Measurements from ENCODE around the gene GRIN1. TPM values are rescaled to one million over a fixed set of nuclear protein-coding genes. Genes with fewer than 3 reads are reported as not detected.

Gene GRIN1
- total and polyA plus RNA-seq, 10 of the 15 experiments (the other 5 are each of a cell fraction or from before 2014, with no cell fraction given): 0.05 to 0.10 (median 0.06) TPM; not detected in 6

GRCh38 chr9:137178201-137178938 lies 39.4 kb downstream of the GRIN1 start:
- POLR2A ChIA-PET: no interaction called here
- no peaks in the 10 kb centered on the region for H3K27me3 ChIP-seq (replicated peaks in 1 of 2; ENCODE audit: control insufficient read depth in 2 of 2, insufficient read depth in 2 of 2, low read length in 1 of 2)
- ATAC-seq (no peak), DNase-seq (ENCODE audit: low read depth, low spot score) (no peak), FAIRE-seq (no peak)
- in situ Hi-C loops (cut with MboI) (no loop called here), intact Hi-C loops (cut with micrococcal nuclease; ENCODE audit: unreplicated experiment) (no loop called here)
- BruUV-seq (replicated peaks): no TSS peak
- H3K4me1 ChIP-seq (ENCODE audit: control insufficient read depth, insufficient read depth, low read length): no peaks in the 10 kb centered on the region
- WGBS (ENCODE audit: insufficient coverage, insufficient replicate concordance, low lambda C conversion rate, missing lambda C conversion rate): 85% methylated on average over 23 of the region's 23 CpGs
- H3K9me3 ChIP-seq (replicated peaks; ENCODE audit: control insufficient read depth, insufficient read depth, low read length): no peaks in the 10 kb centered on the region
- SMC1A ChIA-PET (ENCODE audit: uncharacterized antibody, unreplicated experiment): no interaction called here
- RAD21 ChIA-PET (ENCODE audit: unreplicated experiment): no interaction called here
- CTCF ChIA-PET: interaction anchor here (0.6 to 1.0 kb wide), 2 partner anchors 23 to 112 kb away, joined by 3 read pairs; no protein-coding TSS in a partner anchor
- no peak overlapping the region for H3K27ac ChIP-seq (ENCODE audit: control insufficient read depth, insufficient read depth)
- no peaks in the 10 kb centered on the region for H3K79me2 ChIP-seq (ENCODE audit: control insufficient read depth, insufficient read depth, low read length)
- H2AFZ ChIP-seq (ENCODE audit: control insufficient read depth, low read depth, low read length): no peak overlapping the region
- no peaks in the 10 kb centered on the region for H4K20me1 ChIP-seq (ENCODE audit: control insufficient read depth, insufficient read depth)
- no peak overlapping the region for H3K9ac ChIP-seq (ENCODE audit: control insufficient read depth, insufficient read depth, low read length)
- no peak overlapping the region for H3K4me2 ChIP-seq (ENCODE audit: control insufficient read depth, insufficient read depth)
- peaks cover 4 to 16% of the 10 kb centered on the region in 2 experiments for H3K36me3 ChIP-seq (ENCODE audit: control insufficient read depth in 2 of 2, insufficient read depth in 2 of 2, low read length in 1 of 2)
- H3K4me3 ChIP-seq: no peak overlapping the region
- no peak for TF ChIP-seq SMAD1 (IDR thresholded peaks at IDR 0.05; ENCODE audit: low read depth, partially characterized antibody)
- no peak for TF ChIP-seq TAF1 (IDR thresholded peaks at IDR 0.05; ENCODE audit: borderline replicate concordance, low read depth, low read length)
- no peak for TF ChIP-seq SP1 (IDR thresholded peaks at IDR 0.05; ENCODE audit: low read depth, low read length)
- no peak for TF ChIP-seq TARDBP (IDR thresholded peaks at IDR 0.05; ENCODE audit: borderline replicate concordance)
- no peak for TF ChIP-seq DPF2 (IDR thresholded peaks at IDR 0.05)
- no peak for TF ChIP-seq REST (IDR thresholded peaks at IDR 0.05; ENCODE audit: low read depth, low read length)
- no peak for TF ChIP-seq WRNIP1 (IDR thresholded peaks at IDR 0.05; ENCODE audit: borderline replicate concordance, low read depth, low read length)
- TF ChIP-seq PAX5 (IDR thresholded peaks at IDR 0.05; ENCODE audit: borderline replicate concordance, low read depth, low read length): no peak
- TF ChIP-seq ZNF687 (IDR thresholded peaks at IDR 0.05): no peak
- TF ChIP-seq MTA3 (IDR thresholded peaks at IDR 0.05; ENCODE audit: borderline replicate concordance, low read length): no peak
- no peak for TF ChIP-seq IKZF2 (IDR thresholded peaks at IDR 0.05)
- TF ChIP-seq, protein P1, sequence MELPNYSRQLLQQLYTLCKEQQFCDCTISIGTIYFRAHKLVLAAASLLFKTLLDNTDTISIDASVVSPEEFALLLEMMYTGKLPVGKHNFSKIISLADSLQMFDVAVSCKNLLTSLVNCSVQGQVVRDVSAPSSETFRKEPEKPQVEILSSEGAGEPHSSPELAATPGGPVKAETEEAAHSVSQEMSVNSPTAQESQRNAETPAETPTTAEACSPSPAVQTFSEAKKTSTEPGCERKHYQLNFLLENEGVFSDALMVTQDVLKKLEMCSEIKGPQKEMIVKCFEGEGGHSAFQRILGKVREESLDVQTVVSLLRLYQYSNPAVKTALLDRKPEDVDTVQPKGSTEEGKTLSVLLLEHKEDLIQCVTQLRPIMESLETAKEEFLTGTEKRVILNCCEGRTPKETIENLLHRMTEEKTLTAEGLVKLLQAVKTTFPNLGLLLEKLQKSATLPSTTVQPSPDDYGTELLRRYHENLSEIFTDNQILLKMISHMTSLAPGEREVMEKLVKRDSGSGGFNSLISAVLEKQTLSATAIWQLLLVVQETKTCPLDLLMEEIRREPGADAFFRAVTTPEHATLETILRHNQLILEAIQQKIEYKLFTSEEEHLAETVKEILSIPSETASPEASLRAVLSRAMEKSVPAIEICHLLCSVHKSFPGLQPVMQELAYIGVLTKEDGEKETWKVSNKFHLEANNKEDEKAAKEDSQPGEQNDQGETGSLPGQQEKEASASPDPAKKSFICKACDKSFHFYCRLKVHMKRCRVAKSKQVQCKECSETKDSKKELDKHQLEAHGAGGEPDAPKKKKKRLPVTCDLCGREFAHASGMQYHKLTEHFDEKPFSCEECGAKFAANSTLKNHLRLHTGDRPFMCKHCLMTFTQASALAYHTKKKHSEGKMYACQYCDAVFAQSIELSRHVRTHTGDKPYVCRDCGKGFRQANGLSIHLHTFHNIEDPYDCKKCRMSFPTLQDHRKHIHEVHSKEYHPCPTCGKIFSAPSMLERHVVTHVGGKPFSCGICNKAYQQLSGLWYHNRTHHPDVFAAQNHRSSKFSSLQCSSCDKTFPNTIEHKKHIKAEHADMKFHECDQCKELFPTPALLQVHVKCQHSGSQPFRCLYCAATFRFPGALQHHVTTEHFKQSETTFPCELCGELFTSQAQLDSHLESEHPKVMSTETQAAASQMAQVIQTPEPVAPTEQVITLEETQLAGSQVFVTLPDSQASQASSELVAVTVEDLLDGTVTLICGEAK (IDR thresholded peaks at IDR 0.05; ENCODE audit: borderline replicate concordance): no peak
- TF ChIP-seq RELA (IDR thresholded peaks at IDR 0.05; ENCODE audit: borderline replicate concordance, partially characterized antibody): no peak
